Measurements from ENCODE around the gene EIF4G3.

GRCh38 chr1:20767271-20767670 lies 409.4 kb downstream of the EIF4G3 start:
- TF ChIP-seq RAD21 (IDR thresholded peaks at IDR 0.05 in 1 of 2, conservative IDR thresholded peaks at IDR 0.05 in 1 of 2; ENCODE audit: low read depth in 2 of 2, low read length in 2 of 2): no peak
- no peak for TF ChIP-seq CHD2 (IDR thresholded peaks at IDR 0.05; ENCODE audit: low read length)
- no peak for TF ChIP-seq CBX5 (IDR thresholded peaks at IDR 0.05; ENCODE audit: low read depth, low read length)
- TF ChIP-seq BACH1 (IDR thresholded peaks at IDR 0.05; ENCODE audit: low read length): no peak
- no peak for TF ChIP-seq CTCF (IDR thresholded peaks at IDR 0.05; ENCODE audit: control extremely low read depth in 1 of 3, insufficient read depth in 1 of 3, low read depth in 1 of 3, low read length in 3 of 3)
- TF ChIP-seq CEBPB (IDR thresholded peaks at IDR 0.05; ENCODE audit: low read depth, low read length): no peak
- TF ChIP-seq POLR2A (IDR thresholded peaks at IDR 0.05; ENCODE audit: control extremely low read depth in 1 of 2, low read depth in 2 of 2, low read length in 2 of 2): no peak
